MM.1S (cell line): ENCODE data around the gene ZNF74.

Source experiments
- CTCF ChIP-seq: fragments of 300-600 bp; sonication (generic); IDR thresholded peaks from 2 replicates; pipeline ENCODE4 v1.5.1; 2016; ENCODE audit warnings: antibody characterized with exemption, low read length, mixed read lengths
- EZH2 ChIP-seq: fragments of 300-600 bp; sonication (generic); optimal IDR thresholded peaks from 2 replicates; pipeline ENCODE3; 2017; ENCODE audit warnings: low read depth, mild to moderate bottlenecking, antibody characterized with exemption, low read length, mixed read lengths
- EZH2phosphoT487 ChIP-seq: fragments of 300-600 bp; sonication (generic); IDR thresholded peaks from 2 replicates; pipeline ENCODE4 v1.6.1; 2018; ENCODE audit warnings: antibody characterized with exemption, low read length

- TF ChIP-seq CTCF (no peak), EZH2 (no peak), EZH2phosphoT487 (no peak)
These were observed 63.7 kb downstream of the ZNF74 start for GRCh38 chr22:20457506-20458240.
